Gastroesophageal sphincter (tissue), 4 donors: Measurements from ENCODE around the gene WLS. TPM values are rescaled to one million over a fixed set of nuclear protein-coding genes. Genes with fewer than 3 reads are reported as not detected.

Experiments
- ATAC-seq: fragments of 150-250 bp; one replicate; pipeline ENCODE4 v1.9.1; 2016; ENCODE audit warnings: mild to moderate bottlenecking, moderate library complexity
- H3K27ac ChIP-seq, 4 donors: fragments of 200-600 bp; sonication (generic) in 3 of 4; 1 replicate in 3 of 4; 2 replicates in 1 of 4; pipeline ENCODE4 v1.5.1; 2016 to 2019
- H3K27me3 ChIP-seq: fragments of 200-600 bp; sonication (generic); one replicate; pipeline ENCODE4 v1.5.1; 2019
- H3K36me3 ChIP-seq, 2 donors: fragments of 200-600 bp; sonication (generic); one replicate each; pipeline ENCODE4 v1.5.1; 2019; ENCODE audit warnings: control low read depth in 1 of 2
- H3K4me1 ChIP-seq, 3 donors: fragments of 200-600 bp; sonication (generic); 1 replicate in 2 of 3; 2 replicates in 1 of 3; pipeline ENCODE4 v1.5.1; 2016 to 2019; ENCODE audit warnings: control low read depth in 2 of 3
- H3K4me3 ChIP-seq, 2 donors: fragments of 200-600 bp; sonication (generic); one replicate each; pipeline ENCODE4 v1.5.1; 2019; ENCODE audit warnings: mild to moderate bottlenecking in 1 of 2, moderate library complexity in 1 of 2
- H3K9me3 ChIP-seq, 3 donors: fragments of 200-600 bp; sonication (generic); one replicate each; pipeline ENCODE4 v1.5.1; 2017 to 2019; ENCODE audit warnings: control low read depth in 2 of 3
- EP300 ChIP-seq: sonication (generic); formaldehyde crosslinking; IDR thresholded peaks from one replicate; pipeline ENCODE4 v1.6.1; 2017; ENCODE audit warnings: antibody characterized with exemption, mild to moderate bottlenecking
- POLR2A ChIP-seq, 2 donors: fragments of 450-650 bp; IDR thresholded peaks; one replicate each; pipeline ENCODE4 v1.6.1; 2017; ENCODE audit warnings: antibody characterized with exemption in 2 of 2, mild to moderate bottlenecking in 2 of 2, moderate library complexity in 1 of 2
- POLR2AphosphoS5 ChIP-seq: sonication (generic); formaldehyde crosslinking; IDR thresholded peaks from one replicate; pipeline ENCODE4 v1.6.1; 2017; ENCODE audit warnings: antibody characterized with exemption
- WGBS, 2 donors: methylation state at CpG; one replicate each; pipeline ENCODE4 v1.1.5; 2018; ENCODE audit warnings: low coverage in 1 of 2; 5-methylcytosine and 5-hydroxymethylcytosine counted together
- total RNA-seq, 4 donors: library from RNA; depleted of rRNA; stranded (reverse); fragments of >200 nt; gene quantifications; one replicate each; pipeline ENCODE4 v1.1.0, GENCODE V29; 2016
- TF ChIP-seq, protein P1 (sequence below), 4 experiments: fragments of 200-600 bp in 2 of 4; fragments of 450-650 bp in 2 of 4; sonication (generic) in 1 of 4; IDR thresholded peaks; one replicate each; pipeline ENCODE4 v1.5.1; 2017 to 2019; ENCODE audit warnings: antibody characterized with exemption in 4 of 4, mild to moderate bottlenecking in 2 of 4, moderate library complexity in 2 of 4

Gene WLS
- total RNA-seq, 4 donors from 2014 or later: 120 to 280 (median 263) TPM

GRCh38 chr1:68205794-68206358 is 26.4 kb downstream of the WLS start:
- H3K27ac ChIP-seq: peak overlapping the region; percentile 39 to 61 (median 48)
- H3K4me1 ChIP-seq: peaks cover 16 to 98% (median 46%) of the 10 kb centered on the region in 3 donors
- TF ChIP-seq POLR2A (IDR thresholded peaks at IDR 0.05) (no peak), POLR2AphosphoS5 (no peak), EP300 (no peak)
- TF ChIP-seq, protein P1, sequence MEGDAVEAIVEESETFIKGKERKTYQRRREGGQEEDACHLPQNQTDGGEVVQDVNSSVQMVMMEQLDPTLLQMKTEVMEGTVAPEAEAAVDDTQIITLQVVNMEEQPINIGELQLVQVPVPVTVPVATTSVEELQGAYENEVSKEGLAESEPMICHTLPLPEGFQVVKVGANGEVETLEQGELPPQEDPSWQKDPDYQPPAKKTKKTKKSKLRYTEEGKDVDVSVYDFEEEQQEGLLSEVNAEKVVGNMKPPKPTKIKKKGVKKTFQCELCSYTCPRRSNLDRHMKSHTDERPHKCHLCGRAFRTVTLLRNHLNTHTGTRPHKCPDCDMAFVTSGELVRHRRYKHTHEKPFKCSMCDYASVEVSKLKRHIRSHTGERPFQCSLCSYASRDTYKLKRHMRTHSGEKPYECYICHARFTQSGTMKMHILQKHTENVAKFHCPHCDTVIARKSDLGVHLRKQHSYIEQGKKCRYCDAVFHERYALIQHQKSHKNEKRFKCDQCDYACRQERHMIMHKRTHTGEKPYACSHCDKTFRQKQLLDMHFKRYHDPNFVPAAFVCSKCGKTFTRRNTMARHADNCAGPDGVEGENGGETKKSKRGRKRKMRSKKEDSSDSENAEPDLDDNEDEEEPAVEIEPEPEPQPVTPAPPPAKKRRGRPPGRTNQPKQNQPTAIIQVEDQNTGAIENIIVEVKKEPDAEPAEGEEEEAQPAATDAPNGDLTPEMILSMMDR (IDR thresholded peaks at IDR 0.05): no peak
- WGBS, 2 donors: 68 to 79% methylated on average over 3 of the region's 3 CpGs
- ATAC-seq: no peak
- H3K27me3 ChIP-seq: no peaks in the 10 kb centered on the region
- H3K9me3 ChIP-seq: no peaks in the 10 kb centered on the region
- H3K4me3 ChIP-seq: no peak overlapping the region
- no peaks in the 10 kb centered on the region for H3K36me3 ChIP-seq

DNA sequence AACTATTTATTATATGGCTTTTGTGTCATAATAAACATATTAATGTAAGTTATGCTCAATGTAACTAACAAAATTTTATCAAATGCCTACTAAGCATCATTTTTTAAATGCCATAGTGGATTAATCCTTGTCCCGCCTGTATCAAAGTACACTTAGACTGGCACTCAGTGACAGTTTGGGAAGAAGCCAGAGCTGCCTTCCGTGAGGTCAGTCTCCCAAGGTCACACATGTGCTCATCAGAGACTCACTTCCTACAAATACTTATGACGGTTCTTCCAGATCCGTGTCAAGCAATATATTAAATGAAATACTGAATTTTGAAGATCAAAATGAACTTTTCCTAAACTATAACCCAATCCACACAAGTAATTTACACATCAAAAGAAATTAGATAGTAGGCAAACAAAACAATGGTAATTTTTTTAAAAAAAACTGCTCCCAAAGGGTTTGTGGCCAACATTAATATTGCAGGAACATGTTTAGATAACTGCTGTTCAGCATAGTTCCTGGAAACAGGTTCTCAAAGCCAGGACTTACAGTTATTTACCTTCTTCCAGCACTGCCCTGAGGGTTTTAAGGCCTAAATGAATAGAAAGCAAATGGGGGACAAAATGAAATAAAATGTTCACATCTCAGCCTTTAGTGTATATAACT is 27.2 kb downstream of the WLS start:
- Histone ChIP-seq H3K36me3 (no peaks in the 10 kb centered on the region), H3K9me3 (no peaks in the 10 kb centered on the region), H3K4me1 (peaks cover 16 to 98% (median 38%) of the 10 kb centered on the region in 3 donors), H3K27me3 (no peaks in the 10 kb centered on the region), H3K27ac (peak overlapping the region in 3 of 4 donors; percentile 39 to 61 (median 50)), H3K4me3 (no peak overlapping the region)
- TF ChIP-seq, protein P1 (IDR thresholded peaks at IDR 0.05): peak in 1 of 4 experiments; percentile 33
- TF ChIP-seq POLR2A (IDR thresholded peaks at IDR 0.05): no peak
- WGBS, 2 donors: 48 to 73% methylated on average over 3 to 4 of the region's 4 CpGs
- no peak for ATAC-seq

DNA sequence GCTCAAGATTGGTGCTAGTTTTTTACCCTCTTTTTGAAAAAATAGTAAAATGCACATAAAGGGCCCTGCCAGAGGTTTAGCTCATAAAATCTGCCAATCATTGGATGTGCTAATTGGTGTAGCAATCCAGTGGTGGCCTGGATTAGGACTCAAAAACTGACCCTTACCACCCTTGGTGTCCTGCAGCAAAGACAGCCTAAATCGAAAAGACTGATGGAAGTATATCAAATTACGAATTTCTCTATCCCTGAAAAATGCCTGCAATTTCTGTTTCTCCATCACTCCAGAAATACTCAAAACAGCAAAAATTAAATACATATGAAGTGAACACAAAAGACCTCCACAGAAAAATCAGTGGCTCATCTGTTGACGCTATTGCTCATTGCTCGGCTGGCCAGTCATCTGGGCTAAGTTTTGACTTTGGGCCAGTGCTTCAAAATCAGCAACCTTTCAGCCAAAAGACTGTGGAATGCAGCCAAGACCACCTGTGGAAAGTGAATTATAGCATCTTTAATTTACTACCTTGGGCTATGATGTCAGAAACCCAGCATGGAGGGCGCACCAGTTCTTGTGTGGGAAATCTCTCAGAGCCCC is 30.0 kb downstream of the WLS start:
- ATAC-seq: no peak
- TF ChIP-seq POLR2AphosphoS5: no peak
- no peak for TF ChIP-seq POLR2A (IDR thresholded peaks at IDR 0.05)
- TF ChIP-seq, protein P1 (IDR thresholded peaks at IDR 0.05): no peak
- no peak for TF ChIP-seq EP300
- Histone ChIP-seq H3K4me1 (peaks cover 12 to 95% (median 35%) of the 10 kb centered on the region in 3 donors), H3K4me3 (no peak overlapping the region), H3K9me3 (no peaks in the 10 kb centered on the region), H3K27ac (peak overlapping the region; percentile 7 to 76 (median 42)), H3K36me3 (no peaks in the 10 kb centered on the region), H3K27me3 (no peaks in the 10 kb centered on the region)
- WGBS, 2 donors: 29 to 51% methylated on average over 4 to 5 of the region's 5 CpGs

DNA sequence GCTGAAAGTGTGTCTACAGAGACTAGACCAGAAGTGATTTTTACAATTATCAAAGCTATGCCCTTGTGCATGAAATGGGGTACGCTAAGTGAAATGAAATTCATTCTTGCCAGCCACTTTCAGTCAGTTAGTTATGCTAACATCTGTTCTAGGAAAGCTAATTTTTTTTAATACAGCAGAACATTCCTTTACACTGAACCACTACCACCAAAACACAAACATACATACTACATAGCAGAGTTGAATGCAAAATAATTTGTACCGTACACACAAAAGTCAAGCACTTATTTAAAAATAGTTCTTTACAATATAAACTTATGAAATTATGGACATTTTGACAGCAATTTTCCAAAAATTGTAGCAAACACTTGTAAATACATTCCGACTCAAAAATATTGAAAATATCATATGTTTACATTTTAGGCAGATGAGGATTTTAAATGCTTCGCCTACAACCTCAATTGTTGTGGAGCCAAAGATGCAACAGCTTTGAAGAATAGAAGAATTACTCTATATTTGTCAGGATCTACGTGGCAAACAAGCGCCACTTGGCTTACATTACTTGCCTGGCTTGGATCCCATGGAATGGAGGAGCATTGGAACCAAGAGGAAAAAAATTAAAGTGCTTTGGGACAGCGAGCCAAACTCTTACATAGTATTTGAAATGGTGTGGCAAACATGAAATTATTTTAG is 30.6 kb downstream of the WLS start:
- Histone ChIP-seq H3K4me3 (no peak overlapping the region), H3K9me3 (no peaks in the 10 kb centered on the region), H3K27ac (peak overlapping the region in 3 of 4 donors; percentile 39 to 76 (median 44)), H3K4me1 (peaks cover 8 to 95% (median 31%) of the 10 kb centered on the region in 3 donors), H3K27me3 (no peaks in the 10 kb centered on the region), H3K36me3 (no peaks in the 10 kb centered on the region)
- ATAC-seq: no peak
- no peak for TF ChIP-seq POLR2A (IDR thresholded peaks at IDR 0.05)
- peak; percentile 21 for TF ChIP-seq POLR2AphosphoS5
- TF ChIP-seq, protein P1 (IDR thresholded peaks at IDR 0.05): no peak
- WGBS, 2 donors: 35 to 42% methylated on average over 7 of the region's 7 CpGs
